NAMALWA (cell line): ENCODE results near the gene ATRNL1.
"Not testable (repeated sequence)": the region's sequence is repeated elsewhere in the genome, so short reads cannot be mapped to it uniquely, and the experiment has no call there.

ENCODE experiments used
- DNase-seq: peaks from one replicate; pipeline ENCODE4 v3.0.0-alpha.2; 2015; ENCODE audit warnings: low spot score

ATRNL1 gene

DNA sequence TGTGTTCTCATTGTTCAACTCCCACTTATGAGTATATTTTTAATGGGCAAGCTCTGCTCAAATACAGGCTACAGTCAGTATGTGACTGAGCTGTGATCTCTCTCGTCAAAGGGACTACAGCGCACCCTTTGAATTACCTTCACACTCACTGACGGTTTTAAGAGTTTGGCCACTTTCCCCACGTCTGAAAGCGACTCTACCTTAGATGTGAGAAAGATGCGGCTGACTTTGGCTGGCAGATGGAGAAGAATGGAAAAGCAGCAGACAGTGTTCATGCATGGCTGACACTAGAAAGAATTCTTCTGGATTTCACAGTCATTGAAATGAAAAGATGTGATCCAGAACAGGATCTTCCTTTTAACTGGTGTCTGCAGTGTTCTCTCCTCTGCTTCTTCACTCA is 2.0 kb upstream of the ATRNL1 start:
- no peak for DNase-seq

DNA sequence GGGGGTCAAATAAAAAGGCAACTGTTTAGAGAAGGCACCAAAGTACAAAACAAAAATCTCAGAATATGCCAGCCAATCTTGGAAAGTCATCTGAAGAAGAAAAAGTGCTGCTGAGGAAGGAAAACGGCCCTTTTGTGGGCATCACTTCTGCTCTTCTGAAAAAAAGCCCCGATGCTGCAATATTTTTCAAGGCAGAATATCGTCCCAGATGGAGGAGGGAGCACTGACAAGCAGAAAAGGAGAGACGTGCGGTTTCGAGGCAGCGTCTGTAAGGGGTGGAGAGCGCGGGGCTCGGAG is 959 bp upstream of the ATRNL1 start:
- peak; percentile 9 for DNase-seq

DNA sequence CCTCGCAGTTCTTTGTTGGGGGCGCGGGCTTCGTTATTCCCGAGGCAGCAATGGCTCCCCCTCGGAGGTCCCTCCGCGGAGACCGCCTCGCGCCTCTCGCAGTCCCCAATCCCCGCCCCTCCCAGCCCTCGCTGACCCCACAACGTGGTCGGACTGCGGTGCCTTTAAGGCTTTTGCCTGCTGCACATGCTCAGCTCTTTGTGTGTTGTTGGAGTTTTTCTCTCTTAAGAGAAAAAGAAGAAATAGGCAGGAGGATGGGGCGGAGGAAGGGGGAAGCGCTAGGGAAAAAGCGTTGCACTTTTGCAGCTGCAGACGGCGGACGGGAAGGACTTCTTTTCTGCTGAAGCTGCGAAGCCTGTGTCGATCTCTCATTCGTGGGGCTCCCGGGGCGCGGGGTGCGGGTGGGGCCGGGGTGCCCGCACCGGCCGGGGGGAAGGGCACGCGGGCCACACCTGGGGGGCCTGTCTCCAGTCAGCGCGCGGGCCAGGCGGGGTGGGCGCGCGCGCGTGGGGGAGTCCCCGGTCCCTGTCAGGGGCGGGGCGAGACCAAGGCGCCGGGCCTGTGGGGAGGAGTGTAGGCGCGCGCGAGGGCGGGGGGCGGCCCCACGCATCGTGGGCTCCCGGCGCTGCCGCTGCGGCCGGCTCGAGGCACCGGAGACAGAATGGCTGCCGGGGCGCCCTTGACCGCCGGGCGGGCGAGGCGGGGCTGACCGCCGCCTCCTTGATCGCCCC is 445 bp upstream of the ATRNL1 start:
- DNase-seq, result peak; percentile 17

DNA sequence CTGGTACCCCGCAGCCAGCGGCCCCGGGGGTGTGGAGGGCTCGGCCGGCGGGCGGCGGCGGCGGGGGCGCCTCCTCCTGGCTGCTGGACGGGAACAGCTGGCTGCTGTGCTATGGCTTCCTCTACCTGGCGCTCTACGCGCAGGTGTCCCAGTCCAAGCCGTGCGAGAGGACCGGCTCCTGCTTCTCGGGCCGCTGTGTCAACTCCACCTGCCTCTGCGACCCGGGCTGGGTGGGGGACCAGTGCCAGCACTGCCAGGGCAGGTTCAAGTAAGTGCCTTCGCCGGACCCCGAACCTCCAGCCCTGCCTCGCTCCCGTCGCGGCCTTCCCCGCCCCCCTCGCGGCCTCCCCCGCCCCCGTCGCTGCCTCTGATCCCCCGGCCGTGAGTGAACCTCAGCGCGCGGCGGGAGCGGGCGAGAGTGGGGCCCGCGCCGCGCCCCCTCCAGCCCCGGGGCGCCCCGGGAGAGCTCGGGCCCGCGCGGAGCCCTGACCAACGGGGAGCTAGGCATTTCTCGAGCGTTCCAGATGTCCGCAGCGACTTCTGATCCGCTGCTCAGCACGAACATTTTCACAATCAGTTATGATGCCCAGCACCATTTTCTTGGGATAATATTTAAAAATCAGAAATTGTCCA is 727 bp downstream of the ATRNL1 start:
- no peak for DNase-seq

DNA sequence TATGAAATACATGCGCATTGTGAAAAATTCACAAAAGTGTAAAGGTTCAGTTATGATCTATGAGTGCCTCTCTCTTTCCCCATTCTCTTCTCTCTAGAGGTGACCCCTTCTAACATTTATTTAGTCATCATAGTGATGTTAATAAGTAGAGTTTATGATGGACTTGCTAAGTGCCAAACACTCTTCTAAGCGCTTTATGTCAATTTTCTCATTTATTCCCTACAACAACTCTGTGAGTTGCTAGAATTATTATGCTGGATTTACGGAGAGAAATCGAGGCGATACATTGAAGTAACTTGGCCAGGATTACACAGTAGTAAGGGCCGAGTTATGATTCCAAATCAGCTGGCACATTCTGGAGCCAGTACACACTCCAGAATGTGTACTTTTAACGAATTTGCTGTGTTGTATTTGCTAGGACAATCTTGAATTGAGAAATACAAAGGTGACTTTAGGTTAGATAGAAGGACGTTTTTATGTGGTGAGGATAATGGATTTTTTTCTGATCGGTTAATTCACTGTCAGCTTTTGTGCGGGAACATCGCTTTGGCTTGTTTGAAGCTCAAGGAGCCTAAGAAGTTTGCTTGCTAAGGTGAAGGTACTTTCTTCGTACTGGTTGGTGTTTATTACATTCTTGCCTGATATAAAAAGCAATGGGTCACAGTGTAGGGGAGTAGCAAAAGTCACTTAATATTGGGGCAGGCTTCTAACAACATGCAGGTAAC is 1.4 kb downstream of the ATRNL1 start:
- no peak for DNase-seq

DNA sequence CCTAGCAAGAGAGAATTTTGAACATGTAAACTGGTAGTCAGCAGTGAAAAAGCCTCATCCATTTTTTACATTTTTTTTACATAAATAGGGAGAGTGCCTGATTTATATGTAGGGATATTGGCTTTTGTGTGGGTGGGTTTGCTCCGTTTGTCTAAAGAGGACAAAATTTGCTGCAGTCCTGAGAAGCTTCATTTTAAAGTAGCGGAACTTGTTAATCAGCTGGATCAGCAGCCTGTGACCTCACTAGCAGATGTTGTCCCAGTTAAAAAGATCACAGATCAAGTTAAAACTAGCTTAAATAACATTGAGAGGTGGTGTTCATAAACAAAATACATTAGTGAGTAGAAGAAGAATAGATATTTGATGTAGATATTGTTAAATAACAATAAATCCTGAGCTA is 2.6 kb downstream of the ATRNL1 start:
- DNase-seq, result no peak

DNA sequence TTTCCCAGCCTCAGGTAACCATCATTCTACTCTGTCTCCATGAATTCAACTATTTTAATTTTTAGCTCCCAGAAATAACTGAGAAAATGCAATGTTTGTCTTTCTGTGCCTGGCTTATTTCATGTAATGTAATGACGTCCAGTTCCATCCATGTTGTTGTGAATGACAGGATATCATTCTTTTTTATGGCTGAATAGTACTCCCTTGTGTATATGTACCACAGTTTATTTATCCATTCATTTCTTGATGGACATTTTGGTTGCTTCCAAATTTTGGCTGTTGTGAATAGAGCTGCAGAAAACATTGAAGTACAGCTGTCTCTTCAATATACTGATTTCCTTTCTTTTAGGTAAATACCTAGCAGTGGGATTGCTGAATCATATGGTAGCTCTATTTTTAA is 10.5 kb downstream of the ATRNL1 start:
- no peak for DNase-seq

DNA sequence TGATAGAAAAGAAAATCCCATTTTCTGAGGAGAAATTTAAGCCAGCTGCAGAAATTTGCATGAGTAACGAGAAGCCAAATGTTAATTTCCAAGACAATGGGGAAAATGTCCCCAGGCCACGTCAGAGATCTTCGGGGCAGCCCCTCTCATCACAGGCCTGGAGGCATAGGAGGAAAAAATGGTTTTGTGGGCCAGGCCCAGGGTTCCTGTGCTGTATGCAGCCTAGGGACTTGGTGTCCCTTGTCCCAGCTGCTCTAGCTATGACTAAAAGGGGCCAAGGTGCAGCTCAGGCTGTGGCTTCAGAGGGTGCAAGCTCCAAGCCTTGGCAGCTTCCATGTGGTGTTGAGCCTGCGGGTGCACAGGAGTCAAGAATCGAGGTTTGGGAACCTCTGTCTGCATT is 12.2 kb downstream of the ATRNL1 start:
- not testable (repeated sequence) for DNase-seq

DNA sequence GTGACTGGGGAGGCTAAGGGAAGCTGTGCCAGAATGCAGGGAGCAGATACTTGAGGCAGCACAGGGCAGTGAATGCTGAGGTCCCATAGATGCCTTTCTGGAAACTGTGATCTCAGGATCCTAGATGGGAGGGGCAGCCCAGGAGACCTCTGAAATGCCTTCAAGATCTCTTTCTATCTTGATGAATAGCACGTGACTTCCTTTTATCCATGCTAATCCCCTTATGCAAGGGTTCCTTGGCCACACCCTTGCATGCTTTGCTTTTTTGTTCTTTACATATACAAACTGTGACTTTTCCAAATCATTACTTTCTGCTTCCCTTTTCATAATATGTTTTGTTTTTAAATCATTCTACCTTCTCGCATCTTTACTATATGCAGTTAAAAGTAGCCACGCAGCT is 14.7 kb downstream of the ATRNL1 start:
- no peak for DNase-seq

DNA sequence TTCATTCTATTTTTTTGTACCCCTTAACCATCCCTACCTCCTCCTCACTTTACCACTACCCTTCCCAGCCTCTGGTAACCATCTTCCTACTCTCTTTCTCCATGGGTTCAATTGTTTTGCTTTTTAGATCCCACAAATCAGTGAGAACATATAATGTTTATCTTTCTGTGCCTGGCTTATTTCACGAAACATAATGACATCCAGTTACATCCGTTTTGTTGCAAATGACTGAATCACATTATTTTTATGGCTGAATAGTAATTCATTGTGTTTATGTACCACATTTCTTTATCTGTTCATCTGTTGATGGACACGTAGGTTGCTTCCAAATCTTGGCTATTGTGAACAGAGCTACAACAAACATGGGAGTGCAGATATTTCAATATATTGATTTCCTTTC is 24.1 kb downstream of the ATRNL1 start:
- DNase-seq, result no peak

DNA sequence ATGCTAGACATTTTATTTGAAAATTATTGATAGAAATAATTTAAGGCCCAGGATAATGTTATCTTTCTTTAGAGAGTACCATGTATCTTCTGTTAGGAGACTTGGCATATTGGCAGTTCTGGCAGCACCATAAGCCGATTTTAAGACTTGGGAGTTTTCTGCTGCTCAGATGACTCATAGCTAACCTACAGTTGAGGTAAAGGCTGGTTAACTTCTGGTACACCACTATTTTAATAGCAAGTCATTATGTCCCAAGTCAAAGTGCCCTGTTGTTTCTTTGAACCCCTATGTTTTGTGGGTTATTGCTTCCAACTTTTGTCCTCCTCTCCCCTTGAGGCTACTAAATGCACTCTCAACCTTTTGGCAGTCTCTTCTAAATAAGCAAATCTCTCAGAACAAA is 25.2 kb downstream of the ATRNL1 start:
- no peak for DNase-seq

DNA sequence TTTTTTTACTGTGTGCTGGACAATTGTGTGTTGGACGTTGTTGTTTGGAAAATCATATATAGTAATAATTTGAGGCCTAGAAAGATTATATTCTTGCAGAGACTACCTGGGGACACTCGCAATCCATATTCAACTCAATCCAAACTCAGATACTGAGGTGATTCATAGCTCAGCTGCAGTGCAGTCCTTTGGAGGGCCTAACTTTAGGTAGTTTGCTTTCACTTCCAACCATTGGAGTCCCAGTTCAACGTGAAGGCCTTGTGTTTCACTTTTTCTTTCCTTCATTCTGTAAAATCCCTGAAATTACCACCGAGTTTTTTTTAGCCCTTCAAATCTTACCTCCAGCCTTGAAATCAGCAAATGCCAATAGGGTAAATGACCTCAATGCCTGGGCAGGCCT is 32.3 kb downstream of the ATRNL1 start:
- DNase-seq, result no peak

DNA sequence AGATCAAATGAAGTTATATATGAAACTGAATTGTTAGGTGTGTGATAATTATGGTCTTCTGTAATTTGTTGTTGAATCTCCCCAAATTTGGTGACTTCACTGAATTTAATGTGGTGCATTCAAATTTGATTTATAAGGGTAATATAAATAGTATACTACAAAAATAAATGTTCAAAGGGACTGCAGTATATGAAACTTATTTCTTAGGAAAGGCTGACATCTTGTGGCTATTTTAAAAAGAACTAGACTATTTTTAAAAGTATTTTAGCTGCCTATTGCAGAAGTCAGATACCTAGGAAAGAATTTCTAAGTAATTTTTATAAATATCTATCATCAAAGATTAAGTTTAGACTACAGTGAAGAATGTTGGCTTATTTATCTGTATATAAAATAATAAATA is 36.6 kb downstream of the ATRNL1 start:
- DNase-seq, result peak; percentile 54

DNA sequence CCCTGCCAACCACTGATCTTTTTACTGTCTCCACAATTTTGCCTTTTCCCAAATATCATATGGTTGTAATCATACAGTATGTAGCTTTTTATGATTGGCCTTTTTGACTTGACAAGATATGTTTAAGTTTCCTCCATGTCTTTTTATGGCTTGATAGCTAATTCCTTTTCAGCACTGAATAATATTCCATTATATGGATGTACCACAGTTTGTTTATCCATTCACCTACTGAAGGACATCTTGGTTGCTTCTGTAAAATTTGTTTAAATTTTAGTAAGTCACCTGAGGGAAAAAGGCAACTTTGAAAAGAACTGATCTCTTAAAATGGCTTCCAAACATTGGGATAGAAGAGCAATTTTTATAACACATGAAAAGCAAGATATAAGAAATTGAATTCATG is 43.5 kb downstream of the ATRNL1 start:
- DNase-seq, result no peak

DNA sequence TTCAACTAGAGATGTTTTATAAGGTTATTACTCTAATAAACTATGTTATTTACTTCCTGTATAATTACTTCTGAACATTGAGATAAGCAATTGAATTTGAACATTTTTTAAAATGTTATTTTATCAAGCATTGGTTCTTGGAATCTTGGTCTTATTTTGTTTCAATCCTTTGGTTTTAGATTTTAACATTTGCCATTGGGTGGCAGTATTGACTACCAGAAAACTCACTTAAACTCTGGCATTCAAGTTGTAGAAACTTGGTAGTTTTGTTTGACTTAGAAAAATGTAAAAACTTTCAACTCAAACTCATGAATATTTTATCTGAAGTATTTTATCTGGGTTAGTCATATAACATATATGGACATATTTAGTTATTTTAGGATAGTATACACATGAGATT is 48.1 kb downstream of the ATRNL1 start:
- peak; percentile 33 for DNase-seq

DNA sequence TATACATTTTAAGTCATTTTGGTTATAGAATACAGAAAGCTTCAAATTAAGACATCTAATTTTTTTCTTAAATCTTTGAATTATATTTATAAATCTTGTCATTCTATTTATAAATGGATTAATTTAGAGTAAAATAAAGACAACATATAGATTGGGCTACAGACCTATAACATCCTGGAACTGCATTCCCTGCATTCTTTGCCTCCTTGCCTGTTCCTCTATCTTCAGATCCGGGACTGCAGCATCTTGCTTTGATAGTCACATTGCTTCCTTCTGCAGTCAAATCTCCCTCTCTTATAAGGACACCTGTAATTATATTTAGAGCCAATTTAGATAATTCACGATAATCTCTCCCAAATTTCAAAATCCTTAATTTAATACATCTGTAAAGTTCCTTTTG is 64.2 kb downstream of the ATRNL1 start:
- DNase-seq, result no peak

DNA sequence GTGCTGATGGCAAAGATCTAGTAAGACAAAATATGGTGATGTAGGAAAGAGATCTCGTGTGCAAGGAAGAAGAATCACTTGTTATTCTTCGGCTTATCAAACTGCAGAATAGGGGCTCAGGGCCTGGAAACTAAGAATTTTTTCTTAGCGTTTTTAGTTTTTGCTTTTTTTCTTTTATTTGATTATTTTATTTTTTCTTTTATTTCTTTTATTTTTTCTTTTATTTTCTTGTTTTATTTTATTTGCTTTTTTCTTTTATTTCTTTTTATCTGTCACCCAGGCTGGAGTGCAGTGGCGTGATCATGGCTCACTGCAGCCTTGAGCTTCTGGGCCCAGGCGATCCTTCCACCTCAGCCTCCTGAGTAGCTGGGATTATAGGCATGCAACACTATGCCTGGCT is 70.0 kb downstream of the ATRNL1 start:
- no peak for DNase-seq

DNA sequence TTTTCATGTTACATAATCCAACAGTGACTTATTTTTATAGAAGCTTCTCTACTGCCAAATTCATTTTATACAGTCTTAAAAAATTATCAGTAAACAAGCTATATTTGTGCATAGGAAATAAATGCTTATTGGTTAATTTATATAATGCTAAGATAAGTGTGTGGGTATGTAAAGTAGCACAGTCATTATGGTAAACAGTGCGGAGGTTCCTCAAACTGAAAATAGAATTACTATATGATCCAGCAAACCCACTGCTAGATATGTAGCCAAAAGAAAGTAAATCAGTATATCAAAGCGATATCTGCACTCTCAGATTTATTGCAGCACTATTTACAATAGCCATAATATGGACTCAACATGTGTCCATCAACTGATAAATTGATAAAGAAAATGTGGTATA is 71.1 kb downstream of the ATRNL1 start:
- no peak for DNase-seq

DNA sequence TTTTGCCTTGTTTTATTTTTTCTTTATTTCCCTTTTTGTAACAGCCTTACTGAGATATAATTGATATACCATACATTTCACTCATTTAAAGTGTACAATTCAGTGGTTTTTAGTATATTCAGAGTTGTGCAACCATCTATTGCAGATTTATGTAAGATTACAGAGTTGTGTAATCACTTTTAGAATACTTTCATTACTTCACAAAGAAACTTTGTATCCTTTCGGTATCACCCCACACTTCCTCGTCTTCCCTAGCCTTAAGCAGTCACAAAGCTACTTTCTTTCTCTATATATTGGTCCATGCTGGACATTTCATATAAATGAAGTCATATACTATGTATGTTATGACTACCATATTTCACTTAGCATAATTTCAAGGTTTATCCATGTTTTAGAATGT is 74.6 kb downstream of the ATRNL1 start:
- DNase-seq, result no peak

DNA sequence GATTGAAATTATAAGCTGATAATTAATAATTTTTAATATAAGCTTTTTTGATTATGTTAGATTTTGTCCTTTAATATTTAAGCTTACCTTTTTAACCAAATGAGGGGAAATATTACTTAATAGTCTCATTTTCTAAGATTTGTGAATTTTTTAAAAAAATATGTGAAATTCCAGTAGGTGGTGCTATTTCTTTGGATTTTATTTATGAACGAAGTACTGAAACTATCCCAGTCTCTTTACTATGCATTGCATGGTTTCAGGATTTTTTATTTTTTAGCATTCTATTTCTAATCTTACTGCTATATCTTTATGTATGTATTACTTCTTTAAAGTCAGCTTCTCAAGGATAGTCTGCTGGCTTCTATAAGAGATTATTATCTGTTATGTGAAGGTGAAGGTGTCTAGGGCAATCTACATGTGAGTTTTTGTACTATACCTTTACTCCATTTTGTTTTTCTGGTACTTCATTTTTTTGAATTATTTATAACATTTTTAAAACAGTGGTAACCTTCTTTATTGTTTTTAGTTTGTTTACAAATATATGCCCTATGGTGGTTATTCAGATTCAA is 78.3 kb downstream of the ATRNL1 start:
- peak; percentile 31 for DNase-seq

DNA sequence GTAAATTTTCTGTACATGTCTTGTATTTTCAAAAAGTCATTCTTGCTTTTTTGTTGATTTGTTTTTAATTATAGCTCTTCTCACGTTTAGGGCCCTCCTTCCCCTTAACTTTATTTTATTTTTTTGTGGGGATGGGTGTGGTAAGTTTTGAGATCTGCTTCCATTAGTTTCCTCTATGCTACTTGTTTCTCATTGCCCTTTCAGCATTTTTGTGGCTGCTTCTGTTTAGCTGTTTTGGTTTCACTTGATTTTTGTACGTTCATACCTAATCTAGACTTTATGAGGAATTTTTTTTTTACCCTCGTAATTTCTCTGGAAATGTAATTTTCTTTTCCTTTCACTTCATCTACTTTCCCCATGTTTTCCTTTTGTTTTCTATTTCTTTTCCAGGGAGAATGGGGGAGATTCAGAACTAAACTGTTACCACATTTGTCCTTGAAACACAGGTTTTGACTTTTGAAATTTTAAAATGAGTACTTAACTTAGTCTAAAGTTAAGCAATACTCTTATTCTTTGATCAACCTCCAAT is 80.8 kb downstream of the ATRNL1 start:
- no peak for DNase-seq

DNA sequence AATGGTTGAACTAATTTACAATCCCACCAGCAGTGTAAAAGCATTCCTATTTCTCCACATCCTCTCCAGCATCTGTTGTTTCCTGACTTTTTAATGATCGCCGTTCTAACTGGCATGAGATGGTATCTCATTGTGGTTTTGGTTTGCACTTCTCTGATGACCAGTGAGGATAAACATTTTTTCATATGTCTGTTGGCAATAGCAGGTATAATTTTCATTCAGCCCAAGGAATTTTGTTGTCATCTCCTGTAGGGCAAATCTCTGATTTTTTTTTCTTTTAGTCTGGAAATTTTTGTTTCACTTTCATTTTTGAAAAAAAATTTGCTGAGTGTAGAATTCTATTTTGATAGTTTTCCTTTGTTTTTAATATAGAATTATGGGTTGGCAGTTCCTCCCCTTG is 114.1 kb downstream of the ATRNL1 start:
- not testable (repeated sequence) for DNase-seq

DNA sequence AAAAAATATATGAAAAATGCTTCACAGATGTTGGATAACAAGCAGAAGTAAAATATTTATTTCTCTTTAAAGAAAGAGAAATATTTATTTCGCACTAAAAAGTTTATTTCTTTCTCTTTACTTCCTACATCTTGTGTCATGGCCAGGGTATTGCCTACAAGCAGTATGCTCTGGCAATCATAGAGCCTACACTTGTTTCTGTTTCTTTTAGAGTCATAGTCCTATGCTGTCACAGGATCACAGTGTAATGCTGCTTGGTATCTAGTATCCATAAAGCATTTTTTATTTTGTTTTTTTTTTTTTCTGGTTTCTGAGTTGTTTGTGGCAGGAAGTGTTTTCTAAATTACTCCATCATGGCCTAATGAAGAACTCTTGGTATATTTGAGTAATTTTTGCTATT is 116.0 kb downstream of the ATRNL1 start:
- DNase-seq, result no peak
